NT2/D1 (cell line): ENCODE results near the gene MKRN1.
"Not testable (repeated sequence)": the region's sequence is repeated elsewhere in the genome, so short reads cannot be mapped to it uniquely, and the experiment has no call there.

ENCODE experiments used
- SUZ12 ChIP-seq: IDR thresholded peaks from 2 replicates; pipeline ENCODE4 v1.6.1; 2011; ENCODE audit not compliant: insufficient read length, insufficient read depth; ENCODE audit errors: extremely low read depth
- YY1 ChIP-seq: IDR thresholded peaks from 2 replicates; pipeline ENCODE4 v1.6.1; 2011; ENCODE audit not compliant: insufficient read length, insufficient read depth
- ZNF274 ChIP-seq: IDR thresholded peaks from 2 replicates; pipeline ENCODE4 v1.6.1; 2011; ENCODE audit warnings: mild to moderate bottlenecking, low read depth, low read length

- not testable (repeated sequence) for TF ChIP-seq YY1, SUZ12, ZNF274
These were observed 18.5 kb upstream of the MKRN1 start for GRCh38 chr7:140497807-140498206.
